Activated T-helper 2 cell treated with anti-CD3 and anti-CD28 coated beads, Interferon-gamma antibody, Interleukin-2, Interleukin-4, amounts not matched to agents 10 μg/mL and 5 μg/mL and 100 μg/mL, durations not matched to agents 14 hours and 24 hours and 36 hours (primary cell): Measurements from ENCODE around the gene MON2. TPM values are rescaled to one million over a fixed set of nuclear protein-coding genes. Genes with fewer than 3 reads are reported as not detected.

Source experiments
- DNase-seq: peaks from one replicate; pipeline ENCODE4 v3.0.0; 2021; ENCODE audit warnings: low spot score
- H3K27ac Mint-ChIP-seq: one replicate; pipeline ENCODE4 v1.8.0; 2021; ENCODE audit warnings: mixed read lengths
- H3K27me3 Mint-ChIP-seq: one replicate; pipeline ENCODE4 v1.8.0; 2021; ENCODE audit warnings: low read depth, mixed read lengths
- H3K36me3 Mint-ChIP-seq: one replicate; pipeline ENCODE4 v1.8.0; 2021; ENCODE audit warnings: low read depth, mixed read lengths
- H3K4me1 Mint-ChIP-seq: one replicate; pipeline ENCODE4 v1.8.0; 2021; ENCODE audit warnings: low read depth, mixed read lengths
- H3K4me3 Mint-ChIP-seq: one replicate; pipeline ENCODE4 v1.8.0; 2021; ENCODE audit warnings: low read depth, mild to moderate bottlenecking, moderate library complexity, mixed read lengths
- H3K9me3 Mint-ChIP-seq: one replicate; pipeline ENCODE4 v1.8.0; 2021; ENCODE audit warnings: mixed read lengths
- intact Hi-C: fragments of 100-400 bp; cut with micrococcal nuclease; formaldehyde crosslinking; loops from one replicate; pipeline ENCODE4 v1.15.1; 2023
- total RNA-seq: library from RNA; stranded (reverse); gene quantifications from 2 replicates; pipeline ENCODE4 v1.2.3, GENCODE V29; 2022

The MON2 gene
- total RNA-seq, 1 donor from 2014 or later, result 33.0 TPM

- no peak overlapping the region for H3K4me3 Mint-ChIP-seq
- peaks cover 18% of the 10 kb centered on the region for H3K36me3 Mint-ChIP-seq
- no peak for DNase-seq
- H3K27ac Mint-ChIP-seq, result no peak overlapping the region
- H3K9me3 Mint-ChIP-seq, result no peaks in the 10 kb centered on the region
- intact Hi-C loops, result loop anchor here (1.0 to 5.0 kb wide), 2 partner anchors 144 to 213 kb away; no protein-coding TSS in a partner anchor
- H3K27me3 Mint-ChIP-seq, result no peaks in the 10 kb centered on the region
- no peaks in the 10 kb centered on the region for H3K4me1 Mint-ChIP-seq
Observed at GRCh38 chr12:62581288-62582064, 114.8 kb downstream of the MON2 start.

GRCh38 chr12:62582065-62582366, 115.4 kb downstream of the MON2 start:
- Mint-ChIP-seq H3K4me1 (no peaks in the 10 kb centered on the region), H3K9me3 (no peaks in the 10 kb centered on the region), H3K4me3 (no peak overlapping the region), H3K27ac (no peak overlapping the region), H3K36me3 (peaks cover 20% of the 10 kb centered on the region), H3K27me3 (no peaks in the 10 kb centered on the region)
- intact Hi-C loops, result loop anchor here (5.0 kb wide), 1 partner anchor 145 kb away; no protein-coding TSS in a partner anchor
- no peak for DNase-seq

- H3K36me3 Mint-ChIP-seq, result peaks cover 24% of the 10 kb centered on the region
- H3K27me3 Mint-ChIP-seq, result no peaks in the 10 kb centered on the region
- no peak for DNase-seq
- H3K27ac Mint-ChIP-seq, result no peak overlapping the region
- H3K4me3 Mint-ChIP-seq, result no peak overlapping the region
- intact Hi-C loops, result loop anchor here (5.0 kb wide), 1 partner anchor 147 kb away; no protein-coding TSS in a partner anchor
- no peaks in the 10 kb centered on the region for H3K9me3 Mint-ChIP-seq
- H3K4me1 Mint-ChIP-seq, result no peaks in the 10 kb centered on the region
Observed at GRCh38 chr12:62584619-62585018, 118.0 kb downstream of the MON2 start.

DNA sequence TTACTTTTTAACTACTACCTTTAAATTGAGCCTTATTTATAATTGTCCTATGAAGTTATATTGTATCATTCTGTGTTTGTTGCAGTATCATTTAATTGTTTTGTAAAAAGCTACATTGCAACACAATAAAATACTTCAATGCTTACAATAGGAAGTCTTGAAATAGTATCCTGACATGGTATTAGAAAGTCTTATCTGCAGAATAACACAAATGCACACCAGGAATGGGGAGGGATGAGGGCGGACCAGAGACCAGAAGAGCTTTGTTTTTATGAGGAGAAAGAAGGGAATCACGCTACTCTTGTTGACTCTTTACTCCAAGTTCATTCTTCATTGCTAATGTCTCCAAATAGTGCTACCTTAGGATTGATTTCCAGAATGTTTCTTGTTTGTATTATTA, 120.2 kb downstream of the MON2 start:
- DNase-seq, result no peak
- intact Hi-C loops, result no loop called here
- no peaks in the 10 kb centered on the region for H3K9me3 Mint-ChIP-seq
- no peak overlapping the region for H3K4me3 Mint-ChIP-seq
- H3K27me3 Mint-ChIP-seq, result no peaks in the 10 kb centered on the region
- H3K27ac Mint-ChIP-seq, result no peak overlapping the region
- peaks cover 37% of the 10 kb centered on the region for H3K36me3 Mint-ChIP-seq
- H3K4me1 Mint-ChIP-seq, result no peaks in the 10 kb centered on the region

DNA sequence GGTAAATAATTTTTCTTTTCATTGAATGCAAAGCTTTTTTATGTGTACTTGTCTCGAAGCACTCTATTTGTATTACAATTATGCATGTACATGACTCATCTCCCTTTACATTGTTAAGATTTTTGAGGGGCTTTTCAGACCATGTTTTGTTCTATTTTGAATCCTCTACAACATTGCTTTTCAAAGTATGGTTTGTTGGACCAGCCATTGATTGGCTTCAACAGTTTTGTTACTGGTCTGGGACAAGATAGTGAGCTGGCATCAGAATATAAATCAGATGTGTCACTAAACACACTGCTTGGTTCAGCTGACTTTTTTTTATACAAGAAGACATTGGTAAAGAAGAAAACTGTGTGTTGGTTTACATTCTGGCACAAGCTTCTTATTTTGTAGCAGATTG, 122.3 kb downstream of the MON2 start:
- intact Hi-C loops, result no loop called here
- Mint-ChIP-seq H3K27ac (no peak overlapping the region), H3K4me1 (no peaks in the 10 kb centered on the region), H3K36me3 (peaks cover 37% of the 10 kb centered on the region), H3K27me3 (no peaks in the 10 kb centered on the region), H3K4me3 (no peak overlapping the region), H3K9me3 (no peaks in the 10 kb centered on the region)
- no peak for DNase-seq

DNA sequence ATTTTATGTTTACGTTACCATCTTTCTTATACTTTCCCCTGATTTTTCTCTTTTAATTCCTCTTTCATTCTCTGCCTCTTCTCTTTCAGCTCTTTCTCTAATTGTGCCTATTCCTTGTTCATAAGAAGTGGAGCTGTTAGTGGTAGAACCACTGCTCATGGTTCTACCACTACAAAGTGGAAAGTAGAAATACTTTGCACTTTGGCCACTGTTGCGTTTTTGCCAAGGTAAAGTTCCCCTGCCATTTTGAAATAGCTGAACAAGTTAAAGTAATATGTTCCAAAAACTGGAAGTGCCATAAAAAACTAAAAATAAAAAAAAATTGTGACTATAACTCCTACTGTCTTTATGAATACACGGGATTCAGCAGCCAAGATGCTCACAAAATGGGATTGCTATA, 130.6 kb downstream of the MON2 start:
- Mint-ChIP-seq H3K4me1 (peaks cover 11% of the 10 kb centered on the region), H3K9me3 (no peaks in the 10 kb centered on the region), H3K4me3 (no peak overlapping the region), H3K27me3 (no peaks in the 10 kb centered on the region), H3K36me3 (peaks cover 10% of the 10 kb centered on the region), H3K27ac (no peak overlapping the region)
- intact Hi-C loops, result no loop called here
- DNase-seq, result no peak

DNA sequence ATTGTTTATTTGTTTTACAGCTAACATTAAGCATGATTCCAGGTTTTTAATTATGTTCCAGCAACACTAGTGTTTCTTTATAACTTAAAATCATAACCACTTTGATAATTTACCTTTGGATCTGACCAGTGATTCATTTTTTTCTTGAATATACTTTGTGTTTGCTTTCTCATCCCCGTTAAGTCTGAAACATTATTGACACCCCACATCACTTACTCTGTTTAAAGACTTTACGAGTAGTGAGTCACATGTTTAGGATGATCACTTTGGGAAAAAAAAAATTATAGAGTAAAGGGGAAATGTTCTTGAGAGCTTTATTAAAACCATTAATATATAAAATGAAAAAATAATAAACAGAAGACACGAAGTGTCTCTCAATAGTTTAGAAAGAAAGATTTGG, 132.2 kb downstream of the MON2 start:
- Mint-ChIP-seq H3K4me3 (no peak overlapping the region), H3K9me3 (no peaks in the 10 kb centered on the region), H3K36me3 (peaks cover 7% of the 10 kb centered on the region), H3K27me3 (no peaks in the 10 kb centered on the region), H3K27ac (no peak overlapping the region), H3K4me1 (peaks cover 13% of the 10 kb centered on the region)
- intact Hi-C loops, result no loop called here
- DNase-seq, result no peak

DNA sequence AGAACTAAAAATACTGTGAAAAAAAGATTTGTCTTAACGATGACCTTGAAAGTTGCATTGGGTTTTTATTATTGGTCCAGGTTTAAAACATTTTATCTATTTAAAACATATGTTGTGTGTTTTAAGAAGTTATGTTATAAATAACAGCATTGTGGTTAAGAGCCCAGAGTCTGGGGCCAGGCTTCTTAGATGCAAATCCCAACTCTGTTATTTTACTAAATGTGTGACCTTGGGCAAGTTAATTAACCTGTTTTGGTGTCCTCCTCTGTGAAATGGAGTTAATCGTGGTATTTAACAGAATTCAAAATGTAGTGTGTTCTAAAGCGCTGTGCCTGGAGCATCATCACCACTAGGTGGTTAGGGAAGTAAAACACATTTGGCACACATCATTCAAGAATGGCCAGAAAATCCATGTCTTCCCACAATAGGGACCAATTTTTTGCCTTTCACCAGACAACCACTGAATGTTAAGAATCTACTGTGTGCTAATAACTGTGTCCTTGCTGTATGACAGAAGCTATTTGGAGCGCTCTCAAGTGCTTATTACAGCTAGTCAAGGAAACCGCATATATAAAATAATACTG, 133.3 kb downstream of the MON2 start:
- Mint-ChIP-seq H3K4me1 (peaks cover 21% of the 10 kb centered on the region), H3K36me3 (peaks cover 15% of the 10 kb centered on the region), H3K27ac (no peak overlapping the region), H3K4me3 (no peak overlapping the region), H3K9me3 (no peaks in the 10 kb centered on the region), H3K27me3 (no peaks in the 10 kb centered on the region)
- DNase-seq, result no peak
- intact Hi-C loops, result loop anchor here (10.0 kb wide), 1 partner anchor 165 kb away; no protein-coding TSS in a partner anchor

- Mint-ChIP-seq H3K4me3 (peak overlapping the region; percentile 38), H3K36me3 (peaks cover 27% of the 10 kb centered on the region), H3K27me3 (no peaks in the 10 kb centered on the region), H3K4me1 (peaks cover 38% of the 10 kb centered on the region), H3K27ac (peak overlapping the region; percentile 89), H3K9me3 (no peaks in the 10 kb centered on the region)
- DNase-seq, result no peak
- intact Hi-C loops, result loop anchor here (1.0 to 10.0 kb wide), 4 partner anchors 40 to 167 kb away; partner anchors contain the start of gene MON2
Observed at GRCh38 chr12:62601765-62602164, 135.1 kb downstream of the MON2 start.

GRCh38 chr12:62602255-62603060, 135.8 kb downstream of the MON2 start:
- H3K27ac Mint-ChIP-seq, result peak overlapping the region; percentile 89
- H3K36me3 Mint-ChIP-seq, result peaks cover 27% of the 10 kb centered on the region
- H3K4me1 Mint-ChIP-seq, result peaks cover 41% of the 10 kb centered on the region
- peak overlapping the region; percentile 85 for H3K4me3 Mint-ChIP-seq
- no peaks in the 10 kb centered on the region for H3K27me3 Mint-ChIP-seq
- peak; percentile 82 for DNase-seq
- no peaks in the 10 kb centered on the region for H3K9me3 Mint-ChIP-seq
- intact Hi-C loops, result loop anchor here (1.0 to 10.0 kb wide), 6 partner anchors 39 to 342 kb away; partner anchors contain the start of genes MON2 and USP15

GRCh38 chr12:62603061-62603810, 136.6 kb downstream of the MON2 start:
- Mint-ChIP-seq H3K27ac (peak overlapping the region; percentile 89), H3K9me3 (no peaks in the 10 kb centered on the region), H3K4me1 (peaks cover 41% of the 10 kb centered on the region), H3K27me3 (no peaks in the 10 kb centered on the region), H3K4me3 (peak overlapping the region; percentile 89), H3K36me3 (peaks cover 27% of the 10 kb centered on the region)
- intact Hi-C loops, result loop anchor here (1.0 to 10.0 kb wide), 5 partner anchors 78 to 343 kb away; partner anchors contain the start of genes MON2 and USP15
- DNase-seq, result peak; percentile 80

GRCh38 chr12:62603811-62604098, 137.1 kb downstream of the MON2 start:
- Mint-ChIP-seq H3K4me3 (peak overlapping the region; percentile 89), H3K36me3 (peaks cover 26% of the 10 kb centered on the region), H3K9me3 (no peaks in the 10 kb centered on the region), H3K4me1 (peaks cover 41% of the 10 kb centered on the region), H3K27ac (peak overlapping the region; percentile 89), H3K27me3 (no peaks in the 10 kb centered on the region)
- no peak for DNase-seq
- intact Hi-C loops, result loop anchor here (1.0 to 10.0 kb wide), 7 partner anchors 79 to 343 kb away; partner anchors contain the start of genes MON2 and USP15
